SK-N-SH (cell line): Measurements from ENCODE around the gene CUL4B.
"Not testable (repeated sequence)": the region's sequence is repeated elsewhere in the genome, so short reads cannot be mapped to it uniquely, and the experiment has no call there.

Experiments used
- CTCF ChIP-seq: fragments of 200-600 bp; sonication (generic); IDR thresholded peaks from 2 replicates; pipeline ENCODE4 v1.6.1; 2017; ENCODE audit warnings: antibody characterized with exemption, mild to moderate bottlenecking, moderate library complexity
- EP300 ChIP-seq, 2 experiments: IDR thresholded peaks; 2 replicates each; pipeline versions ENCODE4 v1.4.0 to v1.6.1; 2012; ENCODE audit warnings: borderline replicate concordance in 1 of 2, low read depth in 1 of 2, low read length in 1 of 2
- EZH2phosphoT487 ChIP-seq: fragments of 200-600 bp; sonication (generic); IDR thresholded peaks from 2 replicates; pipeline ENCODE4 v1.6.1; 2017; ENCODE audit warnings: low read depth, mixed run types, mild to moderate bottlenecking, antibody characterized with exemption, moderate library complexity, borderline replicate concordance
- FOSL2 ChIP-seq: IDR thresholded peaks from 2 replicates; pipeline ENCODE4 v1.4.0; 2012; ENCODE audit warnings: low read depth, mild to moderate bottlenecking, moderate library complexity, borderline replicate concordance
- GABPA ChIP-seq: IDR thresholded peaks from 2 replicates; pipeline ENCODE4 v1.4.0; 2012; ENCODE audit warnings: low read depth, mild to moderate bottlenecking
- GATA2 ChIP-seq: sonication (generic); formaldehyde crosslinking; IDR thresholded peaks from 2 replicates; pipeline ENCODE4 v1.5.0; 2020; ENCODE audit warnings: mild to moderate bottlenecking, missing genetic modification reagents
- JUND ChIP-seq: IDR thresholded peaks from 2 replicates; pipeline ENCODE4 v1.4.0; 2012
- NFIC ChIP-seq: IDR thresholded peaks from 2 replicates; pipeline ENCODE4 v1.4.0; 2012; ENCODE audit warnings: borderline replicate concordance
- POLR2AphosphoS5 ChIP-seq: IDR thresholded peaks from 2 replicates; pipeline ENCODE4 v1.6.1; 2012; ENCODE audit warnings: low read depth, low read length
- RCOR1 ChIP-seq: fragments of 150-350 bp; IDR thresholded peaks from 2 replicates; pipeline ENCODE4 v1.6.1; 2017; ENCODE audit warnings: antibody characterized with exemption, low read length
- REST ChIP-seq: IDR thresholded peaks from 2 replicates; pipeline ENCODE4 v1.6.1; 2012; ENCODE audit warnings: mild to moderate bottlenecking, low read depth, low read length, moderate library complexity
- SIN3A ChIP-seq: IDR thresholded peaks from 2 replicates; pipeline ENCODE4 v1.6.1; 2012; ENCODE audit warnings: low read depth, mild to moderate bottlenecking, low read length, moderate library complexity, borderline replicate concordance
- TAF1 ChIP-seq: IDR thresholded peaks from 2 replicates; pipeline ENCODE4 v1.6.1; 2012; ENCODE audit warnings: low read depth, mild to moderate bottlenecking, low read length, moderate library complexity, borderline replicate concordance

- not testable (repeated sequence) for TF ChIP-seq CTCF; GATA2 (CRISPR knock-in tag); REST; NFIC; RCOR1; EZH2phosphoT487; EP300 (IDR thresholded peaks at IDR 0.05; ENCODE audit: borderline replicate concordance in 1 of 2, low read depth in 1 of 2, low read length in 1 of 2); SIN3A; JUND; FOSL2; TAF1; POLR2AphosphoS5; GABPA
Observed at GRCh38 chrX:120573806-120574205, 13.0 kb upstream of the CUL4B start.
